GM06990 (cell line): ENCODE data around the gene ZNF397.

Experiments
- DNase-seq: peaks from one replicate; pipeline ENCODE4 v3.0.0-alpha.2; 2011; ENCODE audit not compliant: insufficient read length; ENCODE audit errors: extremely low read depth
- H3K27me3 ChIP-seq: replicated peaks from 2 replicates; pipeline ENCODE4 v1.6.0; 2011; ENCODE audit warnings: low read length; ENCODE audit not compliant: control insufficient read depth, insufficient read depth
- H3K36me3 ChIP-seq: 2 replicates; pipeline ENCODE4 v1.5.1; 2011; ENCODE audit warnings: low read length; ENCODE audit not compliant: control insufficient read depth, insufficient read depth
- H3K4me3 ChIP-seq: replicated peaks from 2 replicates; pipeline ENCODE4 v1.5.1; 2011; ENCODE audit warnings: low read depth, mild to moderate bottlenecking, control low read depth, low read length
- TF ChIP-seq, protein P1 (sequence below): IDR thresholded peaks from 2 replicates; pipeline ENCODE4 v1.5.1; 2011; ENCODE audit warnings: low read length, control low read depth, mild to moderate bottlenecking, inconsistent platforms; ENCODE audit not compliant: insufficient read depth, poor library complexity, severe bottlenecking

The ZNF397 gene

DNA sequence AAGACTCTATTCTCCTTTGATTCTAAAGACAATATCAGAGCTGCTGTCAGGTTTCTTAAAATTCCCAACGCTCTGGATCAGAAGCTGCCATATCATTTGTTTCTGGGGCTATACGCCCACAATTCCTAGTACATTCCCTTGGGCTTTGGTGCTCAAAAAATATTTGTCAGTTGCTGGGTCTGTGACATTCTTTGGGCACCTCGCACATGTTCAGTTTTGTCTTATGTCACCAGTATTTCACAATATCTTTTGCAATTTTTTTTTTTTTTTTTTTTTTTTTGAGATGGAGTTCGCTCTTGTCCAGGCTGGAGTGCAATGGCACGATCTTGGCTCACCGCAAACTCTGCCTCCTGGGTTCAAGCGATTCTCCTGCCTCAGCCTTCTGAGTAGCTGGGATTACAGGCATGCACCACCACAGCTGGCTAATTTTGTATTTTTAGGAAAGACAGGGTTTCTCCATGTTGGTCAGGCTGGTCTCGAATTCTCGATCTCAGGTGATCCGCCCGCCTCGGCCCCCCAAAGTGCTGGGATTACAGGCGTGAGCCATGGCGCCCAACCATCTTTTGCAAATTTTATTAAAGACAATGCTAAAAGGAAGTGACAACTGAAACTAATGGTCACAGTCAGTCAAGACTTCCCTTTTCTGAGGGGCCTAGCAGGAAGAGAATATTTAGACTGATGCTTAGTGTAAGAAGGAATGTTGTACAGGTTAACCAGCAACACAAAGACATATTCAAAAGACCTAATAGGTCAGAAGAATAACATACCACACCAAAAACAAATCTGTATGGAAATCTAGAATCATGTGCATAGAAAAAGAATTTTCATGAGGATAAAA lies 6.8 kb downstream of the ZNF397 start:
- peak; percentile 11 for DNase-seq
- TF ChIP-seq, protein P1, sequence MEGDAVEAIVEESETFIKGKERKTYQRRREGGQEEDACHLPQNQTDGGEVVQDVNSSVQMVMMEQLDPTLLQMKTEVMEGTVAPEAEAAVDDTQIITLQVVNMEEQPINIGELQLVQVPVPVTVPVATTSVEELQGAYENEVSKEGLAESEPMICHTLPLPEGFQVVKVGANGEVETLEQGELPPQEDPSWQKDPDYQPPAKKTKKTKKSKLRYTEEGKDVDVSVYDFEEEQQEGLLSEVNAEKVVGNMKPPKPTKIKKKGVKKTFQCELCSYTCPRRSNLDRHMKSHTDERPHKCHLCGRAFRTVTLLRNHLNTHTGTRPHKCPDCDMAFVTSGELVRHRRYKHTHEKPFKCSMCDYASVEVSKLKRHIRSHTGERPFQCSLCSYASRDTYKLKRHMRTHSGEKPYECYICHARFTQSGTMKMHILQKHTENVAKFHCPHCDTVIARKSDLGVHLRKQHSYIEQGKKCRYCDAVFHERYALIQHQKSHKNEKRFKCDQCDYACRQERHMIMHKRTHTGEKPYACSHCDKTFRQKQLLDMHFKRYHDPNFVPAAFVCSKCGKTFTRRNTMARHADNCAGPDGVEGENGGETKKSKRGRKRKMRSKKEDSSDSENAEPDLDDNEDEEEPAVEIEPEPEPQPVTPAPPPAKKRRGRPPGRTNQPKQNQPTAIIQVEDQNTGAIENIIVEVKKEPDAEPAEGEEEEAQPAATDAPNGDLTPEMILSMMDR = no peak
- Histone ChIP-seq H3K36me3 (peaks cover 19% of the 10 kb centered on the region), H3K4me3 (no peak overlapping the region), H3K27me3 (no peaks in the 10 kb centered on the region)

DNA sequence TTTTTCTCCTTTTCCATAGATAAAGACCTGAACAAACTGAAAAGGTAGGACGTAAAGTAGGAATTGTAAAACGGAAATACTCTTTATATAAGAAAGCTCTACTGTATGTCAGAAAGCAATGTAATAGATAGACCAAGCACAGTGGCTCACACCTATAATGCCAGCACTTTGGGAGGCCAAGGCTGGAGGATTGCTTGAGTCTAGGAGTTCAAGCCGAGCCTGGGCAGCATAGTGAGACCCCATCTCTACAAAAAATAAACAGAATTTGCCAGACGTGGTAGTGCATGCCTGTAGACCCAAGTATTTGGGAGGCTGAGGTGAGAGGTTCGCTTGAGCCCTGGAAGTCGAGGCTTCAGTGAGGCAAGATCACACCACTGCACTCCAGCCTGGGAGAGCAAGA lies 7.6 kb downstream of the ZNF397 start:
- Histone ChIP-seq H3K27me3 (no peaks in the 10 kb centered on the region), H3K4me3 (no peak overlapping the region), H3K36me3 (peaks cover 16% of the 10 kb centered on the region)
- no peak for DNase-seq
- TF ChIP-seq, protein P1 = no peak

DNA sequence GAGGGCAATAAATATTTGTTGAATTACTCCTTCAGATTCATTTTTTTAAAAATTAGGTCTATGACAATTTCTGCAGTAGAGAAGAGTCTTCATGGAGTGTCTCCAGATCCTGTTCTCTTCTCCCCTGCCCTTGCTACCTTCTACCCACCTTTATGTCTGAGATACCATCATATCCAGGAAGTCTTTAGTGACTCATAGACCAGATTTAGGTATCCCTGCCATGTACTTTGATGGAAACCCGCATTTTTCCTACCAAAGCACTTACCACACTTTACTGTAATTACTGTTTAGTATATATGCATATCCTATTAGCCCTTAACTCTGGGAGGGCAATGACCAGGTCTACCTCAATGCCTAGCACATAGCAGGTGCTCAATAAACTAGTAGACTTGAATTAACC lies 11.6 kb downstream of the ZNF397 start:
- TF ChIP-seq, protein P1 = no peak
- Histone ChIP-seq H3K27me3 (no peaks in the 10 kb centered on the region), H3K4me3 (no peak overlapping the region), H3K36me3 (peaks cover 1% of the 10 kb centered on the region; the same call in 1 of the 2 replicates)
- no peak for DNase-seq

DNA sequence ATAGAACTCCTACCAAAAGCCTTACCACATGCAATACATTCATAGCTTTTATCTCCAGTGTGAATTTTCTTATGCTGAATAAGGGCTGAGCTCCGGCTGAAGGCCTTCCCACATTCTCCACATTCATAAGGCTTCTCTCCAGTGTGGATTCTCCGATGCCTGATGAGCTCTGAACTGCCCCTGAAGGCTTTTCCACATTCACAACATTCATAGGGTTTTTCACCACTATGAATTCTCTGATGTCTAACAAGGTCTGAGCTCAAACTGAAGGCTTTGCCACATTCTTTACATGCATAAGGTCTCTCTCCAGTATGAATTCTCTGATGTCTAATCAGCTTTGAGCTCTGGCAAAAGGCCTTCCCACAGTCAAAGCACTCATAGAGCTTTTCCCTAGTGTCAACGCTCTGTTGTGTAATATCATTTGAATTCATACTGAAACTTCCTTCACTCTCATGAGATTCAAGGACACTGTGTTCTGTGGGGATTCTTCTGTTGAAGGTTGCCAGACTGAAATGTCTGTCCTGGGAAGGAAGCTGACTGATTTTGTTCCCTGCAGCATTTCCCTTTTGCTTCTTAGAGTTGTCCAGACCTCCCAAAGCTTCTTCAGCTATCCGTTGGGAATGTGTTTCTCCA lies 12.9 kb downstream of the ZNF397 start:
- DNase-seq = no peak
- H3K4me3 ChIP-seq = no peak overlapping the region
- H3K27me3 ChIP-seq = no peaks in the 10 kb centered on the region
- TF ChIP-seq, protein P1 = no peak
- peaks cover 1% of the 10 kb centered on the region; the same call in 1 of the 2 replicates for H3K36me3 ChIP-seq

DNA sequence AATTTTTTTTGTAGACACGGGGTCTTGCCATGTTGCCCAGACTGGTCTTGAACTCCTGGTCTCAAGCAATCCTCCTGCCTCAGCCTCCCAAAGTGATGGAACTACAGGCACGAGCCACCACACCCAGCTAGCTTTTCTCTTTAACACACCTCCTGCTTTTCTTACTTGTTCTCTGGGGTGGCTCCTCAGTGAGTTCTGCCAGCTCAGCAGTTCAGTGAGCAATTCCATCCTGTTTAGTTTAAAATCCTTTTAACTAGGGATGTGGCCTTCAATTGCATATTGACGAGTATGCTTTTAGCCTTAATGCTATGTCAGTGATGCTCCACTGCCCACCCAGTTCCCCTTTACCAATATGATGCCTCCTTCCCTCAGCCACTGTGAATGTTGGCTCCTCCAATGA lies 16.1 kb downstream of the ZNF397 start:
- H3K27me3 ChIP-seq = no peaks in the 10 kb centered on the region
- TF ChIP-seq, protein P1 = no peak
- no peak for DNase-seq
- H3K36me3 ChIP-seq = peaks cover 1% of the 10 kb centered on the region
- H3K4me3 ChIP-seq = no peak overlapping the region
